GM04504 (cell line): Measurements from ENCODE around the gene ASB1.

Experiments
- DNase-seq: peaks from one replicate; pipeline ENCODE4 v3.0.0-alpha.2; 2012; ENCODE audit warnings: low read depth

Gene ASB1

GRCh38 chr2:238426568-238427434 is at the start of gene ASB1:
TSS of gene ASB1 (plus strand) at chr2:238426927. CDS start at chr2:238427071, 144 bp downstream.
- peak; percentile 59 for DNase-seq

- DNase-seq, result no peak
These were observed 48.3 kb upstream of the ASB1 start for GRCh38 chr2:238378230-238379095.

GRCh38 chr2:238379096-238379810 is 47.5 kb upstream of the ASB1 start:
- DNase-seq, result no peak

- no peak for DNase-seq
These were observed 46.4 kb upstream of the ASB1 start for GRCh38 chr2:238380336-238380735.

GRCh38 chr2:238380785-238381184 is 45.9 kb upstream of the ASB1 start:
- DNase-seq, result peak; percentile 46

- DNase-seq, result no peak
These were observed 45.2 kb upstream of the ASB1 start for GRCh38 chr2:238381341-238382115.

- no peak for DNase-seq
These were observed 44.3 kb upstream of the ASB1 start for GRCh38 chr2:238382381-238382781.

- DNase-seq, result no peak
These were observed 43.6 kb upstream of the ASB1 start for GRCh38 chr2:238383135-238383534.

GRCh38 chr2:238383743-238384380 is 42.9 kb upstream of the ASB1 start:
- DNase-seq, result no peak

- DNase-seq, result no peak
These were observed 39.4 kb upstream of the ASB1 start for GRCh38 chr2:238387332-238387731.

- DNase-seq, result no peak
These were observed 37.9 kb upstream of the ASB1 start for GRCh38 chr2:238388794-238389193.

- no peak for DNase-seq
These were observed 36.6 kb upstream of the ASB1 start for GRCh38 chr2:238389988-238390589.

- DNase-seq, result no peak
These were observed 35.6 kb upstream of the ASB1 start for GRCh38 chr2:238391042-238391689.

- no peak for DNase-seq
These were observed 30.1 kb upstream of the ASB1 start for GRCh38 chr2:238396663-238397062.

- no peak for DNase-seq
These were observed 29.4 kb upstream of the ASB1 start for GRCh38 chr2:238397356-238397755.

GRCh38 chr2:238398577-238398976 is 28.1 kb upstream of the ASB1 start:
- DNase-seq, result no peak

GRCh38 chr2:238399094-238399493 is 27.6 kb upstream of the ASB1 start:
- DNase-seq, result no peak

GRCh38 chr2:238401551-238401950 is 25.2 kb upstream of the ASB1 start:
- DNase-seq, result no peak

GRCh38 chr2:238403632-238404405 is 22.9 kb upstream of the ASB1 start:
- no peak for DNase-seq
